ENCODE measurements around the gene CARTPT. TPM values are rescaled to one million over a fixed set of nuclear protein-coding genes. Genes with fewer than 3 reads are reported as not detected.

The CARTPT gene
- not detected for total RNA-seq (ENCODE audit: unreplicated experiment)
- long read RNA-seq: 0 reads

- H3K27ac Mint-ChIP-seq (ENCODE audit: unreplicated experiment): no peak within 1 kb of the TSS
- peak within 1 kb of the TSS; percentile 81 for H3K4me3 Mint-ChIP-seq (ENCODE audit: unreplicated experiment)
- peak; percentile 29 for DNase-seq
Observed at GRCh38 chr5:71719063-71719964, at the start of gene CARTPT. Gene CARTPT, plus strand, starts transcription at chr5:71719275. Its CDS starts 19 bp downstream, at chr5:71719294.

GRCh38 chr5:71677977-71678376 is 41.1 kb upstream of the CARTPT start:
- Mint-ChIP-seq H3K27ac (ENCODE audit: unreplicated experiment) (no peak overlapping the region), H3K4me3 (ENCODE audit: unreplicated experiment) (no peak overlapping the region), H3K27me3 (ENCODE audit: unreplicated experiment) (no peaks in the 10 kb centered on the region), H3K9me3 (ENCODE audit: unreplicated experiment) (peaks cover 2% of the 10 kb centered on the region), H3K4me1 (ENCODE audit: low read depth, unreplicated experiment) (no peaks in the 10 kb centered on the region), H3K36me3 (ENCODE audit: unreplicated experiment) (no peaks in the 10 kb centered on the region)
- no peak for DNase-seq
- TF ChIP-seq CTCF (IDR thresholded peaks at IDR 0.05; ENCODE audit: partially characterized antibody, unreplicated experiment): no peak

More at GRCh38 chr5:71719063-71719964, at the start of gene CARTPT:
- peaks cover 1% of the 10 kb centered on the region for H3K4me1 Mint-ChIP-seq (ENCODE audit: low read depth, unreplicated experiment)
- TF ChIP-seq CTCF (IDR thresholded peaks at IDR 0.05; ENCODE audit: partially characterized antibody, unreplicated experiment): no peak
- peaks cover 16% of the 10 kb centered on the region for H3K27me3 Mint-ChIP-seq (ENCODE audit: unreplicated experiment)
- peaks cover 1% of the 10 kb centered on the region for H3K9me3 Mint-ChIP-seq (ENCODE audit: unreplicated experiment)
- no peaks in the 10 kb centered on the region for H3K36me3 Mint-ChIP-seq (ENCODE audit: unreplicated experiment)

- Mint-ChIP-seq H3K4me1 (ENCODE audit: low read depth, unreplicated experiment) (no peaks in the 10 kb centered on the region), H3K36me3 (ENCODE audit: unreplicated experiment) (peaks cover 5% of the 10 kb centered on the region)
Observed at GRCh38 chr5:71679714-71680113, 39.4 kb upstream of the CARTPT start.

GRCh38 chr5:71680510-71680909 is 38.6 kb upstream of the CARTPT start:
- Mint-ChIP-seq H3K27me3 (ENCODE audit: unreplicated experiment) (no peaks in the 10 kb centered on the region), H3K9me3 (ENCODE audit: unreplicated experiment) (peaks cover 2% of the 10 kb centered on the region), H3K4me3 (ENCODE audit: unreplicated experiment) (no peak overlapping the region), H3K4me1 (ENCODE audit: low read depth, unreplicated experiment) (no peaks in the 10 kb centered on the region), H3K27ac (ENCODE audit: unreplicated experiment) (no peak overlapping the region), H3K36me3 (ENCODE audit: unreplicated experiment) (peaks cover 10% of the 10 kb centered on the region)
- TF ChIP-seq CTCF (IDR thresholded peaks at IDR 0.05; ENCODE audit: partially characterized antibody, unreplicated experiment): no peak
- DNase-seq: no peak

More at GRCh38 chr5:71679714-71680113, 39.4 kb upstream of the CARTPT start:
- Mint-ChIP-seq H3K27me3 (ENCODE audit: unreplicated experiment) (no peaks in the 10 kb centered on the region), H3K27ac (ENCODE audit: unreplicated experiment) (no peak overlapping the region), H3K4me3 (ENCODE audit: unreplicated experiment) (no peak overlapping the region), H3K9me3 (ENCODE audit: unreplicated experiment) (peaks cover 4% of the 10 kb centered on the region)
- DNase-seq: no peak
- no peak for TF ChIP-seq CTCF (IDR thresholded peaks at IDR 0.05; ENCODE audit: partially characterized antibody, unreplicated experiment)

GRCh38 chr5:71681296-71681695 is 37.8 kb upstream of the CARTPT start:
- H3K4me3 Mint-ChIP-seq (ENCODE audit: unreplicated experiment): no peak overlapping the region
- H3K9me3 Mint-ChIP-seq (ENCODE audit: unreplicated experiment): peaks cover 2% of the 10 kb centered on the region
- H3K36me3 Mint-ChIP-seq (ENCODE audit: unreplicated experiment): peaks cover 10% of the 10 kb centered on the region
- H3K27me3 Mint-ChIP-seq (ENCODE audit: unreplicated experiment): no peaks in the 10 kb centered on the region
- DNase-seq: no peak
- no peaks in the 10 kb centered on the region for H3K4me1 Mint-ChIP-seq (ENCODE audit: low read depth, unreplicated experiment)
- no peak overlapping the region for H3K27ac Mint-ChIP-seq (ENCODE audit: unreplicated experiment)
- no peak for TF ChIP-seq CTCF (IDR thresholded peaks at IDR 0.05; ENCODE audit: partially characterized antibody, unreplicated experiment)

Data from glutamatergic neuron (in vitro differentiated cells).